HUES6 (cell line): ENCODE results near the gene FASTKD1.

Experiments used
- H3K27ac ChIP-seq: 2 replicates; pipeline ENCODE4 v1.7.0; 2013; ENCODE audit warnings: low read depth, mild to moderate bottlenecking, low read length, inconsistent platforms
- H3K27me3 ChIP-seq: 2 replicates; pipeline ENCODE4 v1.6.1; 2013; ENCODE audit warnings: low read length; ENCODE audit not compliant: control insufficient read depth, insufficient read depth
- H3K36me3 ChIP-seq: 2 replicates; pipeline ENCODE4 v1.6.1; 2013; ENCODE audit warnings: low read length; ENCODE audit not compliant: control insufficient read depth, insufficient read depth
- H3K4me1 ChIP-seq: 2 replicates; pipeline ENCODE4 v1.6.1; 2013; ENCODE audit warnings: low read length; ENCODE audit not compliant: control insufficient read depth, insufficient read depth
- H3K4me3 ChIP-seq: 2 replicates; pipeline ENCODE4 v1.5.1; 2013; ENCODE audit warnings: low read depth, low read length
- H3K9ac ChIP-seq: one replicate; pipeline ENCODE4 v1.6.1; 2013; ENCODE audit warnings: mild to moderate bottlenecking, low read length
- H3K9me3 ChIP-seq: 2 replicates; pipeline ENCODE4 v1.6.1; 2013; ENCODE audit warnings: low read depth, low read length; ENCODE audit not compliant: control insufficient read depth, insufficient read depth

The FASTKD1 gene

GRCh38 chr2:169509298-169509885 is 64.3 kb downstream of the FASTKD1 start, which contains the start of gene KLHL41:
Gene KLHL41, plus strand, starts transcription at chr2:169509702. Its CDS starts 77 bp downstream, at chr2:169509779.
- Histone ChIP-seq H3K36me3 (no peaks in the 10 kb centered on the region), H3K4me3 (no peak within 1 kb of the TSS), H3K27ac (no peak within 1 kb of the TSS), H3K9ac (no peak within 1 kb of the TSS), H3K27me3 (no peaks in the 10 kb centered on the region), H3K4me1 (peaks cover 8% of the 10 kb centered on the region; the same call in 1 of the 2 replicates), H3K9me3 (no peaks in the 10 kb centered on the region; the same call in 1 of the 2 replicates)

GRCh38 chr2:169507698-169508097 is 66.0 kb downstream of the FASTKD1 start:
- Histone ChIP-seq H3K27me3 (no peaks in the 10 kb centered on the region), H3K9ac (no peak overlapping the region), H3K4me1 (peaks cover 8% of the 10 kb centered on the region; the same call in 1 of the 2 replicates), H3K36me3 (no peaks in the 10 kb centered on the region; the same call in 1 of the 2 replicates), H3K27ac (no peak overlapping the region), H3K4me3 (no peak overlapping the region), H3K9me3 (no peaks in the 10 kb centered on the region; the same call in 1 of the 2 replicates)

- Histone ChIP-seq H3K9ac (no peak overlapping the region), H3K4me1 (0 out of 2 replicates have a peak, but pooled peaks cover 3% of the 10 kb centered on the region), H3K4me3 (no peak overlapping the region), H3K27ac (no peak overlapping the region), H3K27me3 (no peaks in the 10 kb centered on the region), H3K9me3 (no peaks in the 10 kb centered on the region; the same call in 1 of the 2 replicates), H3K36me3 (no peaks in the 10 kb centered on the region; the same call in 1 of the 2 replicates)
These were observed 69.0 kb downstream of the FASTKD1 start for GRCh38 chr2:169504651-169505050.

DNA sequence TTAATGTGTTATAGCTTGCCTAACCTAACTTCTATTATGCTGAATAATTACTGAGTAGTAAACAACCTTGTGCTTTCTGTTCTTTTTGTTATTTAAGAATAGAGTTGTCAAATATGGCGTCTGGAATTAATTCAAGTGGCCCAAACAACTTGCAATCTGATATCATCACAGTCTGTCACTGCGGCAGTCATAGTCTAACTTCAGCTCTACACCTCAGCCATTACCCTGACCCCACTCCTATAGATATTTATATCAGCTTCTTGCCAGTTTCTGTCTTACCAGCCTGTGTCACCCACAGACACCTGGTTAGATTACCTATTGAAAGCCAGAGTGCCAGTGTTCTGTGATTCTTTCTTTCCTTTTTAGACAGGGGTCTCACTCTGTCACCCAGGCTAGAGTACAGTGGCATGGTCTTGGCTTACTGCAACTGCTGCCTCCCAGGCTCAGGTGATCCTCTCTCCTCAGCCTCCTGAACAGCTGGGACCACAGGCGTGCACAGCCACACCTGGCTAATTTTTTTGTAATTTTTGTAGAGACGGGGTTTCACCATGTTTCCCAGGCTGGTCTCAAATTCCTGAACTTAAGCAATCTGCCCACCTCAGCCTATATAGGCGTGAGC is 78.2 kb downstream of the FASTKD1 start:
- H3K27ac ChIP-seq: no peak overlapping the region
- no peaks in the 10 kb centered on the region; the same call in 1 of the 2 replicates for H3K36me3 ChIP-seq
- H3K4me3 ChIP-seq: no peak overlapping the region
- no peaks in the 10 kb centered on the region for H3K27me3 ChIP-seq
- no peaks in the 10 kb centered on the region for H3K9me3 ChIP-seq
- no peaks in the 10 kb centered on the region for H3K4me1 ChIP-seq
- no peak overlapping the region for H3K9ac ChIP-seq

DNA sequence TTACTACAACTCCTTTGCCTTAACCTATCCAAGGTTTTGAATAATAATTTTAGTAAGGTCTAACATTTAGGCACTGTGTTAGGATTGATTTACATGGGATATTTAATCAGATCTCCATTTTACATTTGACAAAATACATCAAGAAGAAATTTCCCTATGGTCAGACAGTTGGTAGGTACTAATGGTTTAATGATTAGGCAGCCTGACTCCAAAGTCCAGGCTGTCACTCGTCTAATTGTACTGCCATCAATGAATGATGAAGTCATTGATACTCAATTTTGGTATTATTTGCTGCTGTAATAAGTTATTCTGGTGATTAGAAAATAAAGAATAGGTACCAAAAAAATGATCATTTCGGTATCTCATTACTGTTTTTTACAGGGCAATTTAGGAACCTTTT is 80.3 kb downstream of the FASTKD1 start:
- H3K9me3 ChIP-seq: no peaks in the 10 kb centered on the region
- no peak overlapping the region for H3K4me3 ChIP-seq
- H3K9ac ChIP-seq: no peak overlapping the region
- no peak overlapping the region for H3K27ac ChIP-seq
- H3K36me3 ChIP-seq: no peaks in the 10 kb centered on the region; the same call in 1 of the 2 replicates
- no peaks in the 10 kb centered on the region for H3K4me1 ChIP-seq
- no peaks in the 10 kb centered on the region for H3K27me3 ChIP-seq

GRCh38 chr2:169491378-169491777 is 82.3 kb downstream of the FASTKD1 start:
- Histone ChIP-seq H3K27me3 (no peaks in the 10 kb centered on the region), H3K4me1 (no peaks in the 10 kb centered on the region), H3K27ac (no peak overlapping the region), H3K9me3 (no peaks in the 10 kb centered on the region), H3K9ac (no peak overlapping the region), H3K36me3 (no peaks in the 10 kb centered on the region; the same call in 1 of the 2 replicates), H3K4me3 (no peak overlapping the region)

DNA sequence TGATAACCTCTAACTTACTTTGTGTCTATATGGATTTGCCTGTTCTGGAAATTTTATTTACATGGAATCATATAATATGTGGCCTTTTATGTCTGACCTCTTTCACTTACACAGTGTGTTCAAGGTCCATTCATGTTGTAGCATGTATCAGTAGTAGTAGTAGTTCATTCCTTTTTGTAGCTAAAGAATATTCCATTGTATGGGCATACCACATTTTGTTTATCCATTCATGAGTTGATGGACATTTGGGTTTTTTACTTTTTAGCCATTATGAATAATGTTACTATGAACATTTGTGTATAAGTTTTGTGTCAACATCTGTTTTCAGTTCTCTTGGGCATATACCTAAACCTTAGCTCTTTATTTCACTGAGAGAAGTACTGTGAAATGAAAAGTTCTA is 82.8 kb downstream of the FASTKD1 start:
- H3K36me3 ChIP-seq: no peaks in the 10 kb centered on the region; the same call in 1 of the 2 replicates
- no peak overlapping the region for H3K9ac ChIP-seq
- H3K4me1 ChIP-seq: no peaks in the 10 kb centered on the region
- no peak overlapping the region for H3K4me3 ChIP-seq
- H3K9me3 ChIP-seq: no peaks in the 10 kb centered on the region
- no peaks in the 10 kb centered on the region for H3K27me3 ChIP-seq
- no peak overlapping the region for H3K27ac ChIP-seq

GRCh38 chr2:169486487-169486886 is 87.2 kb downstream of the FASTKD1 start:
- peaks cover 3% of the 10 kb centered on the region; the same call in 1 of the 2 replicates for H3K27me3 ChIP-seq
- H3K9ac ChIP-seq: no peak overlapping the region
- H3K4me3 ChIP-seq: no peak overlapping the region
- no peaks in the 10 kb centered on the region; the same call in 1 of the 2 replicates for H3K36me3 ChIP-seq
- H3K9me3 ChIP-seq: no peaks in the 10 kb centered on the region
- no peaks in the 10 kb centered on the region for H3K4me1 ChIP-seq
- no peak overlapping the region for H3K27ac ChIP-seq

GRCh38 chr2:169485650-169486138 is 88.0 kb downstream of the FASTKD1 start:
- Histone ChIP-seq H3K36me3 (no peaks in the 10 kb centered on the region; the same call in 1 of the 2 replicates), H3K27me3 (peaks cover 11% of the 10 kb centered on the region)

GRCh38 chr2:169480079-169480465 is 93.6 kb downstream of the FASTKD1 start:
- Histone ChIP-seq H3K9ac (peak overlapping the region; percentile 33), H3K27me3 (peaks cover 38% of the 10 kb centered on the region), H3K27ac (no peak overlapping the region), H3K4me1 (no peaks in the 10 kb centered on the region), H3K9me3 (no peaks in the 10 kb centered on the region), H3K36me3 (no peaks in the 10 kb centered on the region), H3K4me3 (peak overlapping the region; percentile 76)

More at GRCh38 chr2:169485650-169486138, 88.0 kb downstream of the FASTKD1 start:
- no peaks in the 10 kb centered on the region for H3K4me1 ChIP-seq
- H3K4me3 ChIP-seq: no peak overlapping the region
- no peak overlapping the region for H3K9ac ChIP-seq
- no peak overlapping the region for H3K27ac ChIP-seq
- no peaks in the 10 kb centered on the region for H3K9me3 ChIP-seq
